GM23338 (cell line): Measurements from ENCODE around the gene GSTM2. TPM values are rescaled to one million over a fixed set of nuclear protein-coding genes. Genes with fewer than 3 reads are reported as not detected.
A peak's percentile ranks its signal among the peaks of the same experiment; 100 is the strongest.

ENCODE experiments used
- ATAC-seq: fragments of 200-7000 bp; cut with Tn5 transposase; 3 replicates; pipeline ENCODE4 v1.9.1; 2020
- DNase-seq: peaks from one replicate; pipeline ENCODE4 v3.0.0-alpha.2; 2015; ENCODE audit warnings: low spot score
- H2AFZ ChIP-seq: fragments of 200-600 bp; sonication (generic); 2 replicates; pipeline ENCODE4 v1.8.0; 2016; ENCODE audit warnings: antibody characterized with exemption, mild to moderate bottlenecking, moderate library complexity
- H3F3A ChIP-seq: fragments of 200-600 bp; sonication (generic); replicated peaks from 2 replicates; pipeline ENCODE4 v1.8.0; 2017; ENCODE audit warnings: antibody characterized with exemption, mixed run types, low read depth
- H3K27ac ChIP-seq: fragments of 200-600 bp; sonication (generic); 2 replicates; pipeline ENCODE4 v1.6.1; 2016; ENCODE audit warnings: low read depth
- H3K27me3 ChIP-seq: fragments of 200-600 bp; sonication (generic); 2 replicates; pipeline ENCODE4 v1.8.0; 2016; ENCODE audit warnings: mild to moderate bottlenecking, mixed run types, moderate library complexity; ENCODE audit not compliant: insufficient read depth
- H3K36me3 ChIP-seq: fragments of 200-600 bp; sonication (generic); 2 replicates; pipeline ENCODE4 v1.8.0; 2016; ENCODE audit warnings: mild to moderate bottlenecking; ENCODE audit not compliant: insufficient read depth
- H3K4me1 ChIP-seq: fragments of 200-600 bp; sonication (generic); 2 replicates; pipeline ENCODE4 v1.8.0; 2016; ENCODE audit warnings: mild to moderate bottlenecking, moderate library complexity; ENCODE audit not compliant: insufficient read depth
- H3K4me2 ChIP-seq: fragments of 200-600 bp; sonication (generic); 2 replicates; pipeline ENCODE4 v1.7.1; 2017; ENCODE audit warnings: mixed run types
- H3K4me3 ChIP-seq: fragments of 200-600 bp; sonication (generic); 2 replicates; pipeline ENCODE4 v1.6.1; 2016; ENCODE audit warnings: mixed run types
- H3K79me2 ChIP-seq: fragments of 200-600 bp; sonication (generic); replicated peaks from 2 replicates; pipeline ENCODE4 v1.8.0; 2017; ENCODE audit warnings: mild to moderate bottlenecking; ENCODE audit not compliant: insufficient read depth
- H3K9me2 ChIP-seq: fragments of 200-600 bp; sonication (generic); 2 replicates; pipeline ENCODE4 v1.8.0; 2017; ENCODE audit not compliant: insufficient read depth
- H4K20me1 ChIP-seq: fragments of 200-600 bp; sonication (generic); replicated peaks from 2 replicates; pipeline ENCODE4 v1.8.0; 2017; ENCODE audit warnings: mild to moderate bottlenecking; ENCODE audit not compliant: insufficient read depth
- H3K27ac Mint-ChIP-seq: 2 replicates; pipeline ENCODE4 v1.8.0; 2020; ENCODE audit warnings: inconsistent platforms, mild to moderate bottlenecking, moderate library complexity, mixed read lengths
- H3K27me3 Mint-ChIP-seq: 3 replicates; pipeline ENCODE4 v1.8.0; 2022; ENCODE audit warnings: low read depth, mild to moderate bottlenecking, moderate library complexity, mixed read lengths, inconsistent platforms; ENCODE audit not compliant: insufficient read depth, poor library complexity
- H3K36me3 Mint-ChIP-seq: 3 replicates; pipeline ENCODE4 v1.8.0; 2021; ENCODE audit warnings: low read depth, mild to moderate bottlenecking, inconsistent platforms, moderate library complexity, mixed read lengths
- H3K4me1 Mint-ChIP-seq: 3 replicates; pipeline ENCODE4 v1.8.0; 2020; ENCODE audit warnings: mild to moderate bottlenecking, inconsistent platforms, mixed read lengths
- H3K4me3 Mint-ChIP-seq: 3 replicates; pipeline ENCODE4 v1.8.0; 2021; ENCODE audit warnings: moderate library complexity, mild to moderate bottlenecking, inconsistent platforms, mixed read lengths
- H3K9me3 Mint-ChIP-seq: 3 replicates; pipeline ENCODE4 v1.8.0; 2020; ENCODE audit warnings: moderate library complexity, mild to moderate bottlenecking, inconsistent platforms, mixed read lengths
- CREB1 ChIP-seq: fragments of 250-450 bp; sonication (Bioruptor Pico); IDR thresholded peaks from 2 replicates; pipeline ENCODE4 v1.5.0; 2020; ENCODE audit warnings: low read depth, mild to moderate bottlenecking, moderate library complexity
- CTCF ChIP-seq, 2 experiments: fragments of 200-600 bp in 1 of 2; sonication (generic) in 1 of 2; conservative IDR thresholded peaks; 2 replicates each; pipeline versions ENCODE4 v1.5.1 to v1.6.1; 2016 to 2017; ENCODE audit warnings: antibody characterized with exemption in 2 of 2, low read depth in 2 of 2, mild to moderate bottlenecking in 2 of 2, moderate library complexity in 1 of 2
- ETS1 ChIP-seq: IDR thresholded peaks from 2 replicates; pipeline ENCODE4 v1.6.1; 2016; ENCODE audit warnings: antibody characterized with exemption
- EZH2 ChIP-seq: fragments of 200-600 bp; sonication (generic); IDR thresholded peaks from one replicate; pipeline ENCODE4 v1.8.0; 2017; ENCODE audit warnings: antibody characterized with exemption, mild to moderate bottlenecking, low read depth; ENCODE audit not compliant: unreplicated experiment
- JUNB ChIP-seq: IDR thresholded peaks from one replicate; pipeline ENCODE4 v1.6.1; 2016; ENCODE audit warnings: antibody characterized with exemption; ENCODE audit not compliant: unreplicated experiment
- ZNF114 ChIP-seq: fragments of 250-450 bp; sonication (Bioruptor Pico); IDR thresholded peaks from 2 replicates; pipeline ENCODE4 v1.5.0; 2020; ENCODE audit warnings: mild to moderate bottlenecking, moderate library complexity
- ZNF331 ChIP-seq: fragments of 250-450 bp; sonication (Bioruptor Pico); IDR thresholded peaks from 2 replicates; pipeline ENCODE4 v1.5.0; 2020; ENCODE audit warnings: low read depth, mild to moderate bottlenecking, moderate library complexity
- polyA plus RNA-seq: library from polyadenylated mRNA; unstranded; fragments of >200 nt; fragmentation: Nextera tagmentation; extraction: Ambion mirVana; gene quantifications from 2 replicates; pipeline ENCODE4 v1.2.1, GENCODE V29; 2016
- total RNA-seq: library from RNA; depleted of rRNA; stranded (reverse); fragments of >200 nt; shearing (Covaris generic); gene quantifications from 2 replicates; pipeline ENCODE4 v1.2.3, GENCODE V29; 2014

The GSTM2 gene
- total and polyA plus RNA-seq, 2 experiments from 2014 or later = 8.9 to 16.0 TPM

- H3K36me3 ChIP-seq = peaks cover 4% of the 10 kb centered on the region; the same call in 1 of the 2 replicates
- Mint-ChIP-seq H3K27me3 (peaks cover 4% of the 10 kb centered on the region), H3K4me1 (peaks cover 11% of the 10 kb centered on the region), H3K4me3 (no peak overlapping the region), H3K27ac (no peak overlapping the region), H3K9me3 (no peaks in the 10 kb centered on the region), H3K36me3 (peaks cover 27% of the 10 kb centered on the region)
- no peaks in the 10 kb centered on the region for H3K27me3 ChIP-seq
- H3F3A ChIP-seq = no peaks in the 10 kb centered on the region
- TF ChIP-seq EZH2 (no peak), JUNB (no peak), ZNF114 (no peak), ETS1 (no peak), CREB1 (no peak), ZNF331 (CRISPR knock-in tag) (no peak)
- H3K79me2 ChIP-seq = no peaks in the 10 kb centered on the region
- no peak overlapping the region for H2AFZ ChIP-seq
- DNase-seq = no peak
- ATAC-seq = no peak
- H3K4me2 ChIP-seq = no peak overlapping the region
- H3K9me2 ChIP-seq = no peaks in the 10 kb centered on the region
- H3K27ac ChIP-seq = peak overlapping the region; percentile 55; the same call in 1 of the 2 replicates
- H3K4me3 ChIP-seq = no peak overlapping the region
- no peaks in the 10 kb centered on the region for H3K4me1 ChIP-seq
- no peaks in the 10 kb centered on the region for H4K20me1 ChIP-seq
Measured at GRCh38 chr1:109629372-109630030, 38.4 kb upstream of the GSTM2 start.

- Histone ChIP-seq H3K79me2 (no peaks in the 10 kb centered on the region), H3K27ac (peak overlapping the region; percentile 55; the same call in 1 of the 2 replicates), H3K27me3 (no peaks in the 10 kb centered on the region), H3K4me1 (no peaks in the 10 kb centered on the region), H2AFZ (no peak overlapping the region), H3K4me2 (no peak overlapping the region), H4K20me1 (no peaks in the 10 kb centered on the region), H3K36me3 (peaks cover 4% of the 10 kb centered on the region; the same call in 1 of the 2 replicates), H3K9me2 (no peaks in the 10 kb centered on the region), H3K4me3 (no peak overlapping the region), H3F3A (no peaks in the 10 kb centered on the region)
- Mint-ChIP-seq H3K27me3 (peaks cover 4% of the 10 kb centered on the region), H3K36me3 (peaks cover 27% of the 10 kb centered on the region), H3K4me1 (peaks cover 19% of the 10 kb centered on the region), H3K4me3 (no peak overlapping the region), H3K27ac (no peak overlapping the region), H3K9me3 (no peaks in the 10 kb centered on the region)
- ATAC-seq = peak; percentile 51
- TF ChIP-seq CTCF (conservative IDR thresholded peaks at IDR 0.05; ENCODE audit: low read depth in 2 of 2) (peak in 1 of 2 experiments; percentile 56; a peak in 2 of 4 replicates), EZH2 (no peak)
- DNase-seq = peak; percentile 66
Measured at GRCh38 chr1:109630081-109630897, 37.6 kb upstream of the GSTM2 start.
